NCI-H146 (cell line): Measurements from ENCODE around the gene FOXK2.

Source experiments
- DNase-seq: peaks from one replicate; lab custom pipeline; 2025; lab: John Stamatoyannopoulos, UW

FOXK2 gene

DNA sequence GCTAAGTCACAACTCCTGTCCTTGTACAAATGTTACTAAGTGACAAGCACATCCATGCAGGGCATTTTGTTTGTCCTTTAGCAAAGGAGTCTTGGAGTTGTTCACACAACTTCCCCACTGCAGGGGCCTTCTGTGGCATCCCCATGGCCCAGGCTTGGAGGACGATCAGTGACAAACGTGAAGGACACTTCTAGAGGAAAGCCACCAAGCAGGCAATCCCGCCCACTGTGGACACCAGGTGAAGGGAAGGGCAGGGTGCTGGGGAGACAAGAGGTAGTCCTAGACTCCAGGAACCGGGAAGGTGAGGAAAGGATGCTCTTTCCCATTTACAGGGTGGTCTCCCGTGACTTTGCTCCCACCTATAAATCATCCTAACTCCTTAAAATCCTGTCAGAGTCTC, 124.6 kb downstream of the FOXK2 start:
- no peak for DNase-seq

DNA sequence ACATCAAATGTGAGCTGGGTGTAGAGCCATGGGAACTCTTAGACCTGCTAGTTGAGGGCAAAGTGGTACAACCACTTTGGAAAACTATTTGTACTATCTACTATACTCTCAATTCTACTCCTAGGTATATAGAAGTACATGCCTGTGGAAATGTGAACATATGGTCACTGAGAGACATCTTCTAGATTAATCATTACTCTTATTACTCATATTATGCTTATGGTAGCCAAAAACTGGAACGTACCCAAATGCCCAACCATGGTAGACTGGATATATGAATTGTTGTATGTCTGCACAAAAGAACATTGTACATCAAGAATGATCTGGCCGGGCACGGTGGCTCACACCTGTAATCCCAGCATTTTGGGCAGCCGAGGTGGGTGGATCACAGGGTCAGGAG, 126.0 kb downstream of the FOXK2 start:
- DNase-seq, result no peak

- DNase-seq, result peak; percentile 49
Observed at GRCh38 chr17:82647593-82648164, 128.1 kb downstream of the FOXK2 start.

GRCh38 chr17:82648165-82648668, 128.7 kb downstream of the FOXK2 start, which contains the start of gene WDR45B:
WDR45B (minus strand) TSS chr17:82648444; CDS start chr17:82648340, 104 bp downstream.
- DNase-seq, result peak; percentile 97

- DNase-seq, result peak; percentile 65
Observed at GRCh38 chr17:82648742-82649331, 129.3 kb downstream of the FOXK2 start.

DNA sequence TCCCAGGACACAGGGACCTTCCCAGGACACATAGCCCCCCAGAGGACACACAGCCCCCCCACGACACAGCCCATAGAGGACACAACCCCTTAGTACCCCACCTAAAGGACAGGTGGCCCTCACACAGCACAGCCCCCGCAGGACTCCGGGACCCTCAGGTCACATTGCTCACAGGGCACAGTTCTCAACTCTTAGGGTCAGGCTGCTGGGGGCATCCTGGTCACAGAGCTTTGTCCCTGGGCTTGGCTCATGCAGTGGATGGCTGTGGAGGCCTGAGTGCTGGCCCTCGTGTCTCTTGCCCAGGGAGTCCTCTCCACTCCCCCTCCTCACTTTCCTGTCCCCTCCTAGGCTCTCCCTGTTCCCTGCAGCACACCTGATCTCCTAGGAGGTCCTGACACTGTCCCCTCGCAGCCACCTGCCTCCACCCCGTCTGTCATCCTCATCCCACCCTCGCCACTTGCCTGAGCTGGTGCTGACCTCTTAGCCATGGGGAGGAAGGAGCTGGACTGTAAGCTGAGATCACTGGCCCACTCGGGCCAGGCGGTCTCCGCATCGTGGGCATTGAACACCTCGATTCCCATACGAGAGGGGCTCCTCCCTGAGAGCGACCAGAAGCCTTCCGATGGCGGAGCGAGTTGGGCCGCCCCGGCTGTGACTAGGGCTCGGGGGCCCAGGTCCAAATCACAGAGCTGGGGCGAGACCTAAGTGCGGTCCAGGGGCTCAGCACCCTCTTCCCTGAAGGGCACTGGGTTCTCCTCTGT, 130.1 kb downstream of the FOXK2 start:
- DNase-seq, result no peak

DNA sequence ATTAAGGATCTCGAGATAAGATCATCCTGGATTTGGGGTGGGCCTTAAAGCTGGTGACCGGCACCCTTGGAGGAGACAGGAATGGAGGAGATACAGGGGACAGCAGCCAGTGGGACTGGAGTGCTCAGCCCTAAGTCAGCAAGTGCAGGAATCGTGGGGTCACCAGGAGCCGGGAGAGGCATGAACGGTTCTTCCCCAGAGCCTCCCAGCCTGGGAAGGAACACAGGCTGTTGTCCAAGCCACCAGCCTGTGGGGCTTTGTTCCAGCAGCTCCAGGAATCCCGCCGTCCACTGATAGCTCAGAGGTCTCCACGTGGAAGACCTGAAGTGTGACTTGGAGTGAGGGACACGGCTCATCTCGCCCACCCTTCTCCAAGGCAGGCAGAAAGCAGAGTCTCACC, 131.2 kb downstream of the FOXK2 start:
- no peak for DNase-seq

DNA sequence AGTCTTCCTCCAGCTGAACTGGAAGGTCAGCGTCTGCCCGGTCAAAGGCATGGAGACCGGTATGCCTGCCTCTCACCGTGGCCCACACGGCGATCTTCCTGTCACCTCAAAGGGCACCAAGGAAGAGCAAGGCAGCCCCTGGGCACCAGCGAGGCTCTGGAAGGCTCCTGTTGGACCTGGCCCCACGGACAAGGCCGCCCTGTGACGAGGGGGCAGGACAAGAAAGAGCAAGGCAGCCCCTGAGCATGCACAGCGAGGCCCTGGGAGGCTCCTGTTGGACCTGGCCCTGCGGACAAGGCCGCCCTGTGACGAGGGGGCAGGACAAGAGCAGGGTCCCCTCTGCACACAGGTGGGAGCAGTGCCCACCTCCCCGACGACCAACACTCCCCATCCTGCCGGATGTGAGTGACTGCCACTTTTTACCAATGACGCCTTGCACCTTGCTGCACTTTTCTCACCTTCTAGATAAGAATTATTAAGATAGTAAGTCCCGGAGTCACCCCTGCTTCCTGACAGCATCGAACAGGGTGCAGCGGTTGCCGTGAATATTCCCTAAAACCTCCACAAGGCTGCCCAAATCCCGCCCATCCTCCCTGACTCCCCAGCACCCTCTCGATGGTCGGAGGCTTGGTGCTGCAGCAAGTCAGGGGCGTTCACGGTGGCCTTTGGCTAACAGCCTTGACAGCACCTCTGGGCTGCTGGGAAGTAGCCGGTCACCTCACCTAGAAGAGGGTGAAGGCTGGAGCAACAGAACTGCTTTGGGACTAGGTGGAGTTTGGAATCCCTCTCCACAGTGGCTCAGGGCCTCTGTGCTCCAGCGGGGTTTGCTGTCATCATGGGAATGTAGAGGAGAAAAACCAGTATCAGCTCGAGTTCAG, 134.4 kb downstream of the FOXK2 start:
- DNase-seq, result no peak
